Colon (tissue), 2 donors: ENCODE measurements around the gene ZNF469.

ENCODE experiments used
- FAIRE-seq: peaks from 2 replicates; lab custom pipeline; 2012; peaks lifted over from hg19 to GRCh38; lab: Jason Lieb, UNC
- donor health status: control.
- donor health status: control.

ZNF469 gene

DNA sequence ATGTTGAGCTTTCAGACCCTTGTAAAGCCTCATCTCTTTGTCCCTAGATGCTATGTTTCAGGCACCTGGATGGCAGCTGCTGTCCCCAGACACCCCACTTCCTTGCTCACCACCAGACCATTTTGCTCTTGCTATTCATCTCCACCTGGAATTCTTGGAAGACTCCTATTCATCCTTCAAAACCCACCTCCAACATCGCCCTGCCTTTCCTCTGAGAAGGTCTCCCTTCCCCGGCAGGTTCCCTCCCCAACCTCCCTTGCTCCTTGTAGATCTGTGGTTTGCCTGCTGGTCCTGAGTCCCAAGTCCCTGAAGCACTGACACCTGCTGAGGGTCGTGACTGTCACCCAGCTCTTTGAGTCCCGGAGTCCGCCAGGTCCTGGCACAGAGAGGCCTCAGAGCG is 9.9 kb downstream of the ZNF469 start:
- FAIRE-seq = no peak

DNA sequence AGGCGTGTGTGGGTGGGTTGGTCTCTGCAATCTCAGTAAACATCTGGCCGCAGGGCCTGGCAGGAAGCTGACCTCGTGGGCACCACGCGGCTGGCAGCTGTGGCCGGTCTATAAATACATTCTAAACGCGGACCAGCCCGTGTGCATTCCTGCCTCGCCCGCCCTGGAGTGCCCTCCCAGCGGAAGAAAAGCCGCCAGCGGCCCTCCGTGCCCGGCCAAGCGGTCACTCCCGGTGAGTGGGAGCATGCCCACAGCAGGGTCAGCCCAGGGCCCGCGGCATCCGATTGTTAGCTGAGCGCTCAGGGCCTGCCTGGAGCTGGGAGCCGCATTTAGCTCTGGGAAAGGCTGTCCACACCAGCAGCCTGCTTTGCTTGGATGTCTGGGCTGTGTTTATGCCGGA is 10.3 kb downstream of the ZNF469 start:
- FAIRE-seq = no peak

GRCh38 chr16:88393571-88393970 is 10.8 kb downstream of the ZNF469 start:
- no peak for FAIRE-seq

GRCh38 chr16:88394426-88394825 is 11.7 kb downstream of the ZNF469 start:
- no peak for FAIRE-seq

DNA sequence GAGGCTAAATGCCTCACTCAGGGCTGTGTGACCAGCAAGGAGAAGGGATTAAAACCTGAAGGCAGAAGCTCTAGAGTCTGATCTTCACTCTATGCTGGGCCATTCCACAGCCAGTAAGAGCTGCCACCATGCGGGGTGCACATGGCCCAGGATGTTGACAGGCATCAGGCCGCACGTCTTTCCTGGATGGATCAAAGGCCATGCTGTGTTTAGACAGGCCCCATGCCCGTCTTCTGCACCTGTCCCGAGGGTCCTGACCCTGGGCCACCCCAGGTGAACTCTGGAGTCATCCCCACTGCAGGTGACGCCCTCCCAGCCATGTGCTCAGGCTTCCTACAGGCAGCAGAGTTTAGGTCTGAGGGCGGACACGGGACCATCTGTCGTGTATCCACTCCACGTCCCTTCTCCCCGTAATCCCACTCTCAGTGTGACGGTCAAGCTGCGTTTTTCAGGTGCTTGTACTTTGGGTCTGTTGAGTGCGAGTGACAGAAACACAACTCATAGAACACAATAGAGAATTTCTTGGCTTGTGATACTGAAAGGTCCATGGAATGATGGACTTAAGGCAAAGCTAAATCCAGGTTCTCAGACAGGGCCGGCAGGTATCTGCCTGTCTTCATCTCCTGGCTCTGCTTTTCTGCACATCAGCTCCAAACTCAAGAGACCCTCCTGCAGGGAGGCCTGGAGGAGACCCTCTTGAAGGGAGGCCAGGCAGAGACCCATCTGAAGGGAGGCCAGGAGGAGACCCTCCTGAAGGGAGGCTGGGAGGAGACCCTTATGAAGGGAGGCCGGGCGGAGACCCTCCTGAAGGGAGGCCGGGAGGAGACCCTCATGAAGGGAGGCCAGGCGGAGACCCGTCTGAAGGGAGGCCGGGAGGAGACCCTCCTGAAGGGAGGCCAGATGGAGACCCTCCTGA is 13.2 kb downstream of the ZNF469 start:
- no peak for FAIRE-seq

- FAIRE-seq = no peak
Observed at GRCh38 chr16:88398170-88398873, 15.6 kb downstream of the ZNF469 start.

- FAIRE-seq = no peak
Observed at GRCh38 chr16:88398874-88399178, 16.1 kb downstream of the ZNF469 start.

DNA sequence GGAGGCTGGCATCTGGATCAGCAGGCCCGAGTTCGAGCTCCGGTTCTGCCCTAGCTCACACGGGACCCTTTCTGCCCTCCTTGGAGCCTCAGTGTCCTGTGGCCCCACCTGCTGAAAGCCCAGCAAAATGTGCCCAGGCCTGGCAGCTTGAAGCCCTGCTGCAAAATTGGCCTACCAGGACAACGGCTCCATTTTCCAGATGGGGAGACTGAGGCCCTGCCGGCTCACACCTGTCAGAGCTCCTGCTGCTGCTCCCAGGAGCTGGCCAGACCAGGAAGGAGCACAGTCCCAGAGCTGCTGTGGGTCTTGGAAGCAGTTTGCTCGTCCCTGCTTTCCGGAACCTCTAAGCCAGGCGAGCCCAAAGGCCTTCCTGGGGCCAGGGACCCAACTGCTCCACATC is 17.4 kb downstream of the ZNF469 start:
- FAIRE-seq = no peak

- FAIRE-seq = no peak
Observed at GRCh38 chr16:88401604-88402246, 19.0 kb downstream of the ZNF469 start.

DNA sequence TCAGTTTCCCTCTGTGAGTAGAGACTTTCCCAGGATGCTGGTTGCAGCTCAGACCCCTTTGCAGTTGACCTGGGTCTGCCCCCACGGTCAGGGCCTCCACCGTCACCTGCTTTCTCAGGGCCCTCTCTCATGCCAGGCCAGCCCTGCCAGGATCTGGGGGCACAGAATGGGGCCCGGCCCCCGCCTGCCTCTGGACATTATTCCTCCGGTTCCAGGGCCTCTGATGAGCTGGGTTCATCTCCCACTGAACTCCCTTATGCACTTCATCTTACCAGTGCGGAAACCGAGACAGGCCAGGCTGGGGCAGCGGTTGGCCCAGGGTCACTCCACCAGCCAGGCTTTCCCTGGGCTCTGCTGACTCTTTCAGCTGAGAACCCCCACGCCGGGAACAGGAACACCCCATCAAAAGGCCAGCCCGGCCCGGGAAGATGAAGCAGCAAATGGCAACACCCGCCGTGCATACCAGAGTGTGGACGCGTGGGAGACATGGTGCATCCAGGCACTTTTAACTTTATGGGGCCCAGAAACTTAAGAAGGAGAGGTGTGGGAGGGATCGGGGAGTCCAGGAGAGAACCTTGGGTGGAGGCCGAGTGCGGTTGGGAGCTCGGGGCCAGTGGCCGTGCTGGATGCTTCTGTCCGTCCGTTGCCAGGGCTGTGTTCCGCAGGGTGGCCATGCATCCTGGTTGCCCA is 19.9 kb downstream of the ZNF469 start:
- no peak for FAIRE-seq

GRCh38 chr16:88403794-88404581 is 21.2 kb downstream of the ZNF469 start:
- no peak for FAIRE-seq

GRCh38 chr16:88404769-88405168 is 22.0 kb downstream of the ZNF469 start:
- no peak for FAIRE-seq

DNA sequence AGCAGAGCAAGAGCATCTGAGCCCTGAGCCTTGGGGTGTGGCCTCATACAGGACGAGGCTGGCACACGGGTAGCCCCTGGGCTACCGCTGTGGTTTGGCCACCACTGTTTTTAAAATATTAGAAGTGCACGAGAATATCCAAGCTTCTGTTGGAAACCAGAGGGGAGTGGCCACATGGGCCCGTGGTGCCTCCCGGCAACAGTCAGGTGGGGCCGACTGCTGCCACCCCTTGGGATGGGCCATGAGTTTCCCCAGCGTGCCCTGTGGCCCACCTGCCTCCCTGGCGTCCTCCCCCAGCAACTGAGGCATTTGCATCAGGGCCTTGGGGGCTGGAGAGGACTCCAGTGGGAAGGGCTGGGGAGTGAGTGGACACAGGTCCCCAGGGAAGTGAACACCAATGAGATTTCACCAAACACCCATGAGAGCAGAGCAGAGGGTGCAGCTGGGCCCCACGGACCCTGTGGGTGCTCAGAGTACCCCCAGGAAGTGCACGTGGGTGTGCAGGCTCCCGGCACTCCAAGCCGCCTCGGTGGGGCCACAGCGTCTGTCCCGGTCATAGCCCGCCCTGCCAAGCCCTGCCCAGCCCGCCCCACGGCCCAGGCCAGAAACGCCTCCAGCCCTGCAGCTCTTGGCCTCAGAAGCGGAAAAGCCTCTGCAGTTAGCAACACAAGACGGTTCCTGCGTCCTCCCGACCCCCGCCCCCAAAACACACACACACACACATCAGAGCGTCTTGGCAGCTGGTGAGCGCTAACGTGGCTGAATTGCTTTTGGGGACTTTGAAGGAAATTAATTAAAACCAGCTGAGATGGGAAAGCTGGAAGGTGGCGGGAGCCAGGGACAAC is 22.7 kb downstream of the ZNF469 start:
- FAIRE-seq = no peak

DNA sequence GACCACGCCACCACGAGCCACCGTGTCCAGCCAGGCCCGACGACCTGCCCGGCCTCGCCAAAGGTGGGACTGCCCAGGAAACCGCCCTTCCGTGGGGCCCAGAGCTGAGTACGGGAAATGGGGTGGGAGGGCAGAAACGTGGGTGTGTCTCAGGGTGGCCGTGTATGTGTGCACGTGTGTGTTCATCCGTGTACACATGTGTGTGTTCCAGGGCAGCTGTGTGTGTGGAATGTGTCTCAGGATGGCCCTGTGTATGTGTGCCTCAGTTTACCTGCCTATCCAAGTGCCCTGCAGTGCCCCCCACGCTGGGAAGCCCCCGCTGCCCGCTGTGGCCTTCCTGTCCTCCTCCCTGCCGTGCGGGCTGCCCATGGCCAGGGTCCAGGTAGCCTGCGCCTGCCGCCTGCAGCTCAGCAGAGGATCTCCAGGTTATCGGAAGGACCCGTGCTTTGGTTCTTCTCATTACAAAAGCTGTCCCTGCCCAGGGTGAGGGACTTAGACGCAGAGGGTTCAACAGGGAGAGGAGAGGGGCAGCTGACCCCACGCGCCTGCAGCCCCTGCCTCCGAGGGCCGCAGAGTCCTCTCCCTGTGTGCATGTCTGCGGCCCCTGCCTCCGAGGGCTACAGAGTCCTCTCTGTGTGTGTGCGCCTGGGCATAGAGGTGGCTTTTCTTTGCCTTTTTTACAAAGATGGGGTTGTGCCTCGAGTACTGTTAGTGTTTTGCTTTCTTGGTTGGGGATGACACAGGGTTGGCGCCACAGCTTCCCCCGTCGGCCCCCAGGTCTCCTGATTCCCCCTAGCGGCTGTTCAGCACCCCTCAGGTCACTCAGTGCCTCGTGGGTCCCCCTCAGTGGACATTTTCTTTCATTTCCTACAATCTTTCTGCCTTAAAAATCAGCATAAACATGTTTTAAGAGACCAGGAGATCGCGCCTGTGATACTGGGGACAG is 23.6 kb downstream of the ZNF469 start:
- FAIRE-seq = no peak

DNA sequence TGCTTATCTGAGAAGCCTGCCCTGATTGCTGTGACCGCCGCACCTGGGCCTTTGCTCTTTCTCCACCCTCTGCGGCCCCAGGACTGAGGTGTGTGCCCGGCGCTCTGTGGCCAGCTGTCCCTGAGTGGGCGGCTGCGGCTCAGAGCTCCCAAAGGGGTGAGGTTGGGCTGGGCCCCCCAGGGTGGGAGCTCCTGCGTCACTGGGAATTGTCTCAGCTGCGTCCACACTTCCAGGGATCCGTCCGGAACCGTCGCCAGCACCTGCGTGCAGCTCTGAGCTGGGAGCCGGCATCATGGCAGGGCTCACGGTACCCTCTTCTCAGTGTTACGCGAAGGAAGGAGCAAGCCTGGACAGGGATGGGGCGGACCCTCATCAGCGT is 24.3 kb downstream of the ZNF469 start:
- no peak for FAIRE-seq

DNA sequence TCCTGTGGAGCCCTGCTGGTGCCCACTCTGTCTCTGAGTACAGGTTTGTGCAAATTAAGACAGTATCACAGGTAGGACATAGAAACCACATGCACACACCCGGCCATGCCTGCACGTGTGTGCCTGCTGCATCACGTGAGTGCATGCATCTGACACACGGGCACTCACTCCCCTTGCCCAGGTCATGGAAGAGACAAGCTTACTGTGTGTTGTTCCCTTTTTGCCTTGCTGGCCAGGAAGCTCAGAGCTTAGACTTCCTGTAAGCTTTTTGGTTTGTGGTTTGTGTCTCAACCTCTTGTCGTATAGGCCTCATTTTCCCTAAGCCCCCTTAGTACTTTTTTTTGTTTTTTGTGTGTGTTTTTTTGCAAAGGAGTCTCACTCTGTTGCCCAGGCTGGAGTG is 25.0 kb downstream of the ZNF469 start:
- no peak for FAIRE-seq

- no peak for FAIRE-seq
Observed at GRCh38 chr16:88408561-88409142, 25.9 kb downstream of the ZNF469 start.

- no peak for FAIRE-seq
Observed at GRCh38 chr16:88409296-88410065, 26.7 kb downstream of the ZNF469 start.
